ENCODE measurements around the gene KLF1.
"Not testable (repeated sequence)": the region's sequence is repeated elsewhere in the genome, so short reads cannot be mapped to it uniquely, and the experiment has no call there.

Gene KLF1

DNA sequence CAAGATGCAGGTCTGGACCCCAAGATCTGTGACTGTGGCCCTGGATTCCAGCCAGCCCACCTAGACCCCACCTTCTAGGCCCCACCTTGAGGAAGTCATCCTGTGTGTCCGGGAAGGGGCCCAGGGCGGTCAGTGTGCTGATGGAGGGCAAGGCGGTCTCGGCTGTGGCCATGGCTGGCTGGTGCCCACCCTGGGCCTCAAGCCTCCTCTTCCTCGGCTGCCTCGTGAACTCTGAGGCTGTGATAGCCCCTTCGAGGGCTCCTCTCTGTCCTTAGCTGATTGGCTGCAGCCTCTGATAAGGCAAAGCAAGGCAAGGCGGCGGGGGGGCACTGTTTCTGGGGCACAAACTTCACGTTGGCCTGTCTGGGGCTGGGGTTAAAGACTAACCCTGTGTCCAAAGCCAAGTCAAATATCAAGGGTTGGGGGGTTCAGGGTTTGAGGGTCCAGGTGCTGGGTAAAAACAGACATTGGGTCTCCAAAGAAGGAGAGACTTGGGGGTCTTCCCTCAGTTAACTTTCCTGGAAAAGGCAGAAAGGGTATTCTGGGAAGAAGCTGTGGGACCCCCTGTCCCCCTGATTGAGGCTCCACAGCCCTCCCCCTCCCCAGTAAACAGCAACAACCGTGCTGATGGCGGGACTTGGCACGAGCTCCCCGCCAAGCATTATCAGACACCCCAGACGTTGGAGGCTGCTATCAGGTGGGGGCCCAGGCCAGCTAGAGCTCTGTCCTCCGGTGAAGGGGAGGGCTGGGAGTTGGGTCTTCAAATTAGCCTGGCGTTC, at the start of gene KLF1:
KLF1 (minus strand) TSS at position 233 of the 779 bp plus-strand sequence; CDS start at position 172, 61 bp downstream.
- DNase-seq, result no peak

DNA sequence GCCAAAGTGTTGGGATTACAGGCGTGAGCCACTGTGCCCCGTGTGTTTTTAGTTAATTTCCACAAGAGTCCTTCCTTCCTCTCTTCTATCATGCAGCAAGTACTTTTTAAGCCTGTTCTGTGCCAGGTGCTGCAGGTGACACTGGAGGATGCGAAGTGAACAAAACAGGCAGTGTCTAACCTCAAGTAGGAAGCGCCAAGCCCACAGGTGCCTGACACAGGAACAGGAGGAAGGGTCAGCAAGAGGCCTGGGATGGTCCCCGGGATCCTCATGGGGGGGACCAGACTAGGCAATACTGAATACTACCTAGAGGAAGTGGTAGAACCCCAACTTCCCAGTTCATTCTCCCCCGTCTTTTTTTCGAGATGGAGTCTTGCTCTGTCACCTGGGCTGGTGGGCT, 49.6 kb upstream of the KLF1 start:
- DNase-seq, result no peak

DNA sequence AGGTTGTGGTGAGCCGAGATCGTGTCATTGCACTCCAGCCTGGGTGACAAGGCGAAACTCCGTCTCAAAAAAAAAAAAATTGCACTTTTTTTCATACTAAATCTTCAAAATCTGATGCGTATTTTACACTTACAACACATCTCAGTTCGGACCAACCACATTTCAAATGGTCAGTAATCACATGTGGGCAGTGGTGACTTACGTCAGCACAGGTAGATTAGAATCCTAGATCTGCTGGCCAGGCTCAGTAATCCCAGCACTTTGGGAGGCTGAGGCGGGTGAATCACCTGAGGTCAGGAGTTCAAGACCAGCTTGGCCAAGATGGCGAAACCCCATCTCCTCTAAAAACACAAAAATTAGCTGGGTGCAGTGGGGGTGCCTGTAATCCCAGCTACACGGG, 48.1 kb upstream of the KLF1 start:
- no peak for DNase-seq

DNA sequence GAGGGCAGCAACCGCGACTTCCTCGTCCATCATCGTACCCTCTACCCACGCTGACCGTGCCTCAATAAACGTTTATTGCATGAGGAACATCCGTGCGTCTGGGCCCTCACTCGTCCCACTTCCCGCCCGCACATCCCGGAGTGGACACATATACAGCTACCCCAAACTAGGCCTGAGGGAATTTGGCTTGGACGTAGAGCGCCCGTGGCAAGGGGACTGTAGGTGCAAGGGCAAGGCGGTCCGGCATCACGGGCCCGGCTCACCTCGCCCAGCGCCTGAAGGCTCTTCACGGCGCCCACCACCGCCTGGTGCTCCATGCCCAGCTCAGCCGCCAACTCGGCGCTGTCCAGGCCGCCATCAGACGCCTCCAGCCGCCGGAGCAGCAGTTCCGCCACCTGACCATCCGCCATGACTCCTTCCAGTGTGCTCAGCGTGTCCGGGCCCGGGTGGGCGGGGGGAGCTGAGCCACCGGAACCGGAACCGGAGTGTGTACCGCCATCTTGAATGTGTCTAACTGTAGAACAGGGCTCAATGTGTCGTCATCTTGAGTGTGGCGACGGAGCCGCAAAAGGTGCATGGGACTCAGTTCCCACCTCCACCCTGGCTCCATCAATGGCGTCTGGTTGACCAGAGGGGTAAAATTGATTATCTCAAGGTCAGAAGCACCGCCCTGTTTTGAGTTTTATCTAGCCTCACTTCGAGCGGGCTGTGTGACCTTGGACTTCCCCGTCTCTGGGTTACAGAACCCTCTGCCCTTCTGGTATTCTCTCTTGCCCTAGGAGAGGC, 46.5 kb upstream of the KLF1 start, which contains the start of gene FARSA:
FARSA (minus strand) TSS at position 425 of the 786 bp plus-strand sequence; CDS start at position 410, 15 bp downstream.
- DNase-seq, result peak; percentile 85

DNA sequence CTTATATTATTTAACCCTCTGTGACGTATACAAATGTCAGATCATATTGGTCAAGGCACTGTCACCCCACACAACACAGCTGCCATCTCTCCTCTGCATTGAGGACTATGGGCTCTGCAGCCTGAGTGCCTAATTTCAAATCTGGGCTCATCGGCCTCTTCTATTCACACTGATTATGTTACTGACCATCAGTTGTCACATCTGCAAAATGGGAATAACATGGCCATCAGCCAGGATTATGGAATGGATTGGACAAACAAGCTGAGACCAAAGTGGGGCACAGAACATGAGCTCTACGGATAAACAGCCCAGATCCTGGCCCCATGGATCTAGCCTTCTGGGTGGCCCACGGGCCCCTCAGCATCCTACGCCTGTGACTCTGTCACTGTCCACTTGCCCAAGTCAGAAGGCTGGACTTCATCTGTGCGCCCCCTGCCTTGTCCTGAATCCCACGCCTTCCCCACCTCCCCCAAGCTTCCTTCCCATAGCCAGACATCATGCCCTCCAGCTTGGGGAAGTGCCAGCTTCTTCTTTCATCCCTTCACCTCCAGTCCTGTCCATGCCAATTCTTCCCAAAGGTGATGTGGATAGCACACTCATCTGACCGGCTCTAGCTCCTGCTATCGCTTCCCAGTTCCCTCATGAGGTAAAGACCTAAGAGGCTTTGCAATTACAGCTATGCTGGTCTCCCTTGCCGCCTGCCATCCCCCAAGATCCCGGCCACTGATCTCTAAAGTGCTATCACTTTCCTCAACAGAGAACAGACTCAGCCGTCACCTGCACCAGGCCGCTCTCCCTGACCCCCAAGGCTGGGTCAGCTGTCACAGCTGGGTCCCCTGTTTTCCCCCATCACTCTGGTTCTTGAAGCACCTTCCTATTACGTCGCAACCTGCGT, 45.6 kb upstream of the KLF1 start:
- no peak for DNase-seq

DNA sequence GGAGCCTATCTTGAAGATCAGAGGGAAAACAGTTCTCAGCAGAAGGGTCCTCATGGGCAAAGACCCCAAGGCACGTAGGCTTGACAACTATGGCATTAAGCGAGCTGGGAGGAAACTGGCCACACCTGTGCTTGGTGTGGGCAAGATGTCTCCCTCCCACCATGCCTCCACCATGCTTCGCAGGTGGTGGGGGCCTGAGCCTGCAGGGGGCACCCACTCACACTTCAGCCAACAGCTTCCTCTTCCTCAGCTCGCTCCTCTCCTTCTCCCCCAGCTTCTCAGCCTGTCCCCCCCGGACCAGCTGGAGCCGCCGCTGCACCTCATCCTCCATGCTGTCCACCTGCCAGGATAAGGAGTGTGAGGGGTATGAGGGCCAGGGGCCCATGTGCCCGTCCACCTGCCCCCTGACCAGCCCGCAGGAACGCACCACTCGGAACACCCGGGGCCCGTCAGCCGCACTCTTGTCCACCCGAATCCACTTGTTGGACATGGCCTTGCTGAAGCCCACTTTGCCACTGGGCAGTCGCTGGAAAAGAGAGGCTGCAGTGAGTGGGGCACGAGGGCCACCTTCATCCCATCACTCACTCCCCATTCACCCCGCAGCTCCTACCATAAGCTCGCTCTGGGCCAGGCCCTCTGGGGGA, 43.1 kb upstream of the KLF1 start:
- DNase-seq, result no peak

DNA sequence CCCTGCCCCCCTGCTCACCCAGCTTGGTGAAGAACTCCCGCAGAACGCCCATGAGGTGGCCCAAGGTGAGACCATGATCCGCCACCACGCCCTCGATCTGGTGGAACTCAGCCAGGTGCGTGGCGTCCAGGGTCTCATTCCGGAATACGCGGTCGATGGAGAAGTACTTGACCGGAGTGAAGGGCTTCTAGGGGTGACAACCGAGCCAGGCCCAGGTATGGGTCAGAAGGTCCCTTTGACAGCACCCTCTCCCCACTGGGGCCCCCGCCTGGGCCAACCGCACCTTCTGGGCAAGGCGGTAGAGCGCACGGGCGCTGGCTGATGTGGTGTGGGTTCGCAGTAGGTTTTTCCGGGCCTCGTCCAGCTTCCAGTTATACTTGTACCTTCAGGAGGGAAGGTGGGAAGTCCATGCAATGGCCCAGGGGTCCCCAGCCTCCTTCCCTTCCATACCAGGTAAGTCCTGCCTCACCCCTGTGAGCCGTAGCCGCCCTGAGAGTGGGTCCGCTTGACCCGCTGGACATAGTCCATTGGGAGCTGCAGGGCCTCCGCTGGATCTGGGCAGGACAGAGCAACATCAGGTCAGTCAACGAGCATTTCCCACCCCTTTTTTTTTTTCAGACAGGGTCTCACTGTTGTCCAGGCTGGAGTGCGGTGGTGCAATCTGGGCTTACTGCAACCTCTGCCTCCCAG, 37.8 kb upstream of the KLF1 start:
- DNase-seq, result no peak

DNA sequence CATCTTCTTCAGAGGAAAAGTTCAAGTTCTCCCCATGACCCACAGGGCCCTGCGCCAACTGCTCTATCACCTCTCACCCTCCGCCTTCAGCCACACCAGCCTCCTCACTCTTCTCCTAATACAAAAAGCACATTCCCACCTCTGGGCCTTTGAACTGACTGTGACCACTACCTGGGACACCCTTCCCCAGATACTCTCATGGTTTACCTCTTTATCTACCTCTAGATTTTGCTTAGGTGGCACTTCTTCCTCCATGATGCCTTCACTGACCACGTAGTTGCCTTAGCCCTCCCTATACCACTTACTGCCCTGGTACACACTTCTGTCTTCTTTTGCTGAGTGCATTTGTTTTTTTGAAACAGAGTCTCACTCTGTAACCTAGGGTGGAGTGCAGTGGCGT, 36.0 kb upstream of the KLF1 start:
- DNase-seq, result no peak

DNA sequence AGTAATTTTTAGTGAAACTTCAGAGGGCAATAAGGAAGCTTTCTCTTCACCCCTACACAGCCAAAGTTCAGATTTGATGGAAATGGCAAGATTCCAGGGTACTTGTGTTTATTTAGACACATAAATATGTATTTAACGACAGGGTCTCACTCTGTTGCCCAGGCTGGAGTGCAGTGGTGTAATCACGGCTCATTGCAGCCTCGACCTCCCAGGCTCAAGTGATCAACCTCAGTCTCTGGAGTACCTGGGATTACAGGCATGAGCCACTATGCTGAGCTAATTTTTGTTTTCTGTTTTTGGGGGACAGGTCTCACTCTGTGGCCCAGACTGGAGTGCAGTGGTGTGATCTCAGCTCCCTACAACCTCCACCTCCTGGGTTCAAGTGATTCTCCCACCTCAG, 34.0 kb upstream of the KLF1 start:
- no peak for DNase-seq

DNA sequence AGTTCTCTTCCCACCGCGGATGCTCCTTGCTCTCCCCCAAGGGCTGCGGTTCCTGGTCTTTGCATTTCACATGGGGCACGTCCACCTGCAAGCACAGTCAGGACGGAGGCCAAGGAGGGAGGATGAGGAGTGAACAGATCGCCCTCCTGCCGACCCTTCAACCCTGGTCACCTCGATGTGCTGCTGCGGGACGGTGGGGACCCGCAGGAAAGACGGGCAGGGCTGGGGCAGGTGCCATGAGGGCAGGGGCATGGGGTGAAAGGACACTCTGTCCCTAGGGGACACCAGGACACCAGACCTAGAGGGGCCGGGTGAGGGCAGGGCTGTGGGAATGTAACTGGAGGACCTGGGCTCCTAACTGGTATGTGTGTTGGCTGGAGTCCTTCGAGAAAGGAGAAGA, 31.3 kb upstream of the KLF1 start:
- no peak for DNase-seq

DNA sequence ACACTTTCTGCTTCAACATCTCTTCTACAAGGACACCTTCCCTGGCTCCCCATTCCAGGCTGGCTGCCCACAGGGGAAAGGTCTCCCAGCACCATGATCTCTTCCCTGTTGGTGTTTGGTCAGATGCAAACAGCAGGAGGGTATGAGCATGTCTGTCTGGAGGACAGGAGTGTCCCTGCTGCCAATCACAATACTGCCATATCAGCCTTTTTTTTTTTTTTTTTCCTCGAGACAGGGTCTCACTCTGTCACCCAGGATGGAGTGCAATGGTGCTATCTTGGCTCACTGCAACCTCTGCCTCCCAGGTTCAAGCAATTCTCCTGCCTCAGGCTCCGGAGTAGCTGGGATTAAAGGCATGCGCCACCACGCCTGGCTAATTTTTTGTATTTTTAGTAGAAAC, 28.9 kb upstream of the KLF1 start:
- DNase-seq, result not testable (repeated sequence)

DNA sequence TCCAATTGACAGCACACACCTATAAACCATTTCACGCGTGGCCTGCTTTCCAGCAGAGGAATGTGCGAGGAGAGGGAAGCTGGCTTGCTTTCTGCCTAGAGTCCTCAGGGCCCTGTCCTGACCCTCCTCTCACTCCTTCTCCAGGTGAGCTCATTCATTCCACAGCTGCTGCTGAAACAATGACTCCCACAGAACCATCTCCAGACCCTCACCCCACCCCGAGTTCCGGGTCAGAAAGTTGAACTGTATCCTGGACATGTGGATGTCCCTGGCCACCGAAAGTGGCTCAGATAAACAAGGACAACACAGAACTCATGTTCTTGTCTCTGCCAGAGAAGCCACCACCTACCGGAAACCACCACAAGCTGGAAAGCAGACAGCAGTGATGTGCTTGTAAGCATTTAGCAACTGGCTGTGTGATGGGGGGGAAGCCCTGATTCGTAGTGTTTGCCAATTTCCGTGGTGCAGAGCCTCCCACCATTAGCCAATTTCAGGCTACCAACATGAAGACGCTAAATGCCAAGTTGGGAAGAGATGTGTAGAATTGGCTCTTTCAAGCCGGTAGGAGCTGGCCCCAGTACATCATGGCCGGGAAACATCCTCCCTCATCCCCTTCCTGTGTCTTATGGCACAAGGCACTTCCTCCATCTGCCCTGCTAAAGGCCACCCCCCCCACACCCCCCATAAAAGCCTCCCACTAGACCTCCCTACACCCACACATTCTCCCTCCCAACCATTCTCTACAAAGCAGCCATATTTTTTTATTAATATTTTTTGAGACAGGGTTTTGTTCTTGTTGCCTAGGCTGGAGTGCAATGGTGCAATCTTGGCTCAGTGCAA, 27.1 kb upstream of the KLF1 start:
- no peak for DNase-seq

DNA sequence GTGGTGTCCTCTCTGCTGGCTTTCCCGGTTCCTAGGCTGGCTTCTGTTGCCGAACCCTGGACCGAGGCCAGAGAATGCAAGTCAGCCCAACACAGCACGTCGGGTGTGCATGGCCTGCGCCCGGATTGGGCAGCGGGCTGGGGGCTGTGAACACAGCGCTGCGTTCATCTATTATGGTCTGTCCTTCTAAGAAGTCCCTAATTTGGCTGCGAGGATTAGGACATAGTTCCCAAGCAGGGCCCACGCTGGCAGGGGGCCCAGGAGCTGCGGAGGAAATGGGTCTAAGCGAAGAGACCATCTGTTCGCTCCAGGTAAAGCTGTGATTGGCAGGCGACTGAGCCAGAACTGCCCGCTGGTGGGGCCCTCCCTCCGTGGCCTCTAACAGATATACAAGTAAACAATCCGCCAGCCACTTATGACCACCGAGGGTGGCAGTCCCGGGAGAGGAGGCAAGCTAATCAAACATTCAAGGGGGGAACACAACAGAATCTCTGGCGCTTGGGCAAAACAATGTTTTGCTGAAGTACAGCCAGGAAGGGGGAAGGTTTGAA, 26.1 kb upstream of the KLF1 start:
- DNase-seq, result no peak

DNA sequence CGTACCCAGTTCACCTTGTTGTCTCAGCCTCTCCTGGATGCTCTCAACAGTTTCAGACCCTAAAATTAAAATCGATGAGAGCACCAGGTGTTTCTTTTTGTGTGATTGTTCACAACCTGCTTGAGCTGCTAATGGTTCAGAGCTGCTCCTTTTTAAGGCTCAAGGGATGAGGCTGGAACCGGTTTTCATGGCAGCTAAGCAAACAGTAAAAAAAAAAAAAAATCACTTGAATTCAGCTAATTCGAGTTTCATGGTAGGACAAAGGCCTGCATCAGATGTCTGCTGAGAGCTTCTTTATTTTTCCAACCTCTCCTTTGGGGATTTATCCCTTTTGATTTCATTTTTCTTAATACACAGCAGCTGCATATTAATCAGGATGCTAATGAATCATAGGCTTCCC, 25.6 kb upstream of the KLF1 start:
- DNase-seq, result no peak

DNA sequence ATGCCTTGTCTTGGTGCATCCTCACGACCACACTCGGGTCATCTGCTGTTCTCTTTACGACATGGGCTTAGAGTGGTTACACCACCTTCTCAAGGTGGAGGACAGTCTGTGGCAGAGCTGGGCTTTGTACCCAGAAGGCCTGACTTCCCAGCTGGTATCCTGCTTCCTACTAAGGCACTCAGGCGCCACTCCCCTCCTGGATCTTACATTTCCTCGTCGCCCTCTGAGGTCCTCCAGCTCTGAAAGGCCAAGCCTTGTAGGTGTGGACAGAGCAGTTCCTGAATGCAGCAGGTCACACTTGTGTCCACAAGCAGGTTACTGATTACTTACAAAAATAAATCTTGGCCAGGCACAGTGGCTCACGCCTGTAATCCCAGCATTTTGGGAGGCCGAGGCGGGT, 20.2 kb upstream of the KLF1 start:
- DNase-seq, result no peak

DNA sequence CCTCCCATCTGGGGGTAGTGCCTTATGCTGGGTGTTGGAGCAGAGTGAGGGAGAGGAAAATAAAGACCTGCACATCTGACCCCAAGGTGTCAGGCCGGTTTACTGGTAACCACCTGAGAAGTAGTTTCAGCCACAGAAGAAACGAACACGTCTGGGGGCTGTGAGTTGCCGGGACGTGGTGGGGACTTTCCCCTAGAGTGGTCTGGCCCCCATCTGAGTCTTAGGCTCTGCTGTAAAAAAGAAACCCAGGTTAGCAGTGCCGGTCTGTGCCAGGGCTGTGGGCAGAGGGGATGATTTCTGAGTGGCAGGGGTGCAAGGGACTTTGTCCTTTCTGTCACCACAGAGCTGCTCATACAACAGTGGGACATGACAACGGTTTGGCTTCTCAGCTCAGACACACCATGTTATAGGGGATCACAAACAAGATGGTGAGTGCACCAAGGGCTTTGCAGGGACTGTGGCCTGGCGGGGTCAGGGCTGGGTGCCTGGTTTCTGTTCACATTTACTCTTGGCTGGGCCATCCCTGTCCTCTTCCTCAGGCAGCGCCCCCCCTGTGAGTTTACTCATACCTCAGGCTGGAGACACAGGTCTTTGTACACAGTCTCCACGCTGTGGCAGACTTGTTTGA, 13.0 kb upstream of the KLF1 start:
- DNase-seq, result no peak

DNA sequence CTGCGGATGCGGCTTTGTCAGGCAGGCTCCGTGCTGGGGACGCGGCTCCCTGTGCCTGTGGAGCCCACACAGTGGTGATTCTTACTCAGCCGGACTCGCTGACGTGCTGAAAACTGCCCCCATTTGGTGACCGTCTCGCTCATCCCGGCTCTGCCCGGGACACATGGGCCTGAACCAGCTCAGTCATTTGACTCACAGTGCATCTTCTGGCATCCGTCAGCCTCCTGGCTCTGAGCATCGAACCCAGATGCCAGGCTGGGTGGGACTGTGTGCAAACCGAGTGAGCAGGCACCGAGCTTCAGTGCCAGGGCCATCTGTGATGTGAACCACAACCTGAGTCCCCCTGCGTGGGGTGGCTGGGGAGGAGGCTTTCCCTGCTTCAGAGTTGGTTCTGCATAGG, 9.5 kb upstream of the KLF1 start:
- DNase-seq, result no peak

DNA sequence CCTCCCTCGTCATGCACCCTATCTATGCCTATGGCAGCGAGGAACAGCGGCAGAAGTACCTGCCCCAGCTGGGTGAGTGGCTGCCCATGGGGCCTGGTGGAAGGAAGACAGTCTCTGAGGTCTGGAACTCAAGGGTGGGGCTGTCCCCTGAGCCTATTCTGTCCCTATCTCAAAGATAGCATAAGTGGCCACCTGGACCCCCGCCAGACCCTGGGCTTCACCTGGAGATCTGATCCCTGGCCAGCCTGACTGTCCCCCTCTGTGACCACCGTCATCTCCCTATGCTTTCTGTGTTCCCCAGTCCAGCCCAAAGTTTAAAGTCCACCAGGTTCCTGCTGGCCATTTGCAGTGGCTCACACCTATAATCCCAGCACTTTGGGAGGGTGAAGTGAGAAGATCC, 6.6 kb upstream of the KLF1 start:
- DNase-seq, result no peak

DNA sequence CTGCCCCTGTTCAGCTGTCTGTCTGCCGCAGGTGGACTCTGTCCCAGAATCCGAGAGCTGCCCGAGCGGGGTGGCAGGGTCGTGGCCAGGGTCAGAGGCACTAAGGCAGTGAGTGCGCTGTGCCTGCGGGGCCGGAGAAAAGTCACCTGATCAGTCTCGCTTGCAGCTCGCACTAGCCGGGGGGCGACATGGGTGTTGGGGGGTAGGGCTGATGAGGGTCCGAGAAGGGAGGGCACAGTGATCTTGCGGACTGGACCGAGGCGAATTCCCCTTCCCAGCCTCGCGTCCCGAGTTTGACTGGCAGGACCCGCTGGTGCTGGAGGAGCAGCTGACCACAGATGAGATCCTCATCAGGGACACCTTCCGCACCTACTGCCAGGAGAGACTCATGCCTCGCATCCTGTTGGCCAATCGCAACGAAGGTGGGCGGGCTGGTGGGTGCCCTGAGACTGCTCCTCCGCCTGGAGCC, 4.6 kb upstream of the KLF1 start:
- DNase-seq, result no peak

Measured in NCI-H226 (cell line).